Parietal lobe (tissue), 1 donor: Measurements from ENCODE around the gene C14orf39. TPM values are rescaled to one million over a fixed set of nuclear protein-coding genes. Genes with fewer than 3 reads are reported as not detected.

Experiments
- total RNA-seq: library from RNA; depleted of rRNA; stranded (reverse); fragments of >200 nt; gene quantifications from one replicate; pipeline ENCODE4 v1.2.3, GENCODE V29; 2014

The C14orf39 gene, protein sequence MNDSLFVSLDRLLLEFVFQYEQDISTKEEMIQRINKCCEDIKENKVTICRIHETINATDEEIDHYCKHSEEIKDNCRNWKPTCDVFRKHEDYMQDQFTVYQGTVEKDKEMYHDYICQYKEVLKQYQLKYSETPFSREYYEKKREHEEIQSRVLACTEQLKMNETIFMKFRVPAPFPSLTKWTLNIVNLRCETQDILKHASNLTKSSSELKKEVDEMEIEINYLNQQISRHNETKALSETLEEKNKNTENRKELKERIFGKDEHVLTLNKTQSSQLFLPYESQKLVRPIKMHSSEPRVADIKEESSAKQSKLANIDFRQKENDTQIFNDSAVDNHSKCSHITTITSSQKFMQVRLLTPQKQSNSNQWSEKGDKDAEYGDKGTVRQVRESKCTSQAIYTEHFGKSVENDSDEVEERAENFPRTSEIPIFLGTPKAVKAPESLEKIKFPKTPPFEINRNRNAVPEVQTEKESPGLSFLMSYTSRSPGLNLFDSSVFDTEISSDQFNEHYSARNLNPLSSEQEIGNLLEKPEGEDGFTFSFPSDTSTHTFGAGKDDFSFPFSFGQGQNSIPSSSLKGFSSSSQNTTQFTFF
- total RNA-seq: not detected

GRCh38 chr14:60485598-60486251 lies at the start of gene C14orf39:
Gene C14orf39 (minus strand): TSS chr14:60486063. CDS start chr14:60485078, 985 bp downstream.

DNA sequence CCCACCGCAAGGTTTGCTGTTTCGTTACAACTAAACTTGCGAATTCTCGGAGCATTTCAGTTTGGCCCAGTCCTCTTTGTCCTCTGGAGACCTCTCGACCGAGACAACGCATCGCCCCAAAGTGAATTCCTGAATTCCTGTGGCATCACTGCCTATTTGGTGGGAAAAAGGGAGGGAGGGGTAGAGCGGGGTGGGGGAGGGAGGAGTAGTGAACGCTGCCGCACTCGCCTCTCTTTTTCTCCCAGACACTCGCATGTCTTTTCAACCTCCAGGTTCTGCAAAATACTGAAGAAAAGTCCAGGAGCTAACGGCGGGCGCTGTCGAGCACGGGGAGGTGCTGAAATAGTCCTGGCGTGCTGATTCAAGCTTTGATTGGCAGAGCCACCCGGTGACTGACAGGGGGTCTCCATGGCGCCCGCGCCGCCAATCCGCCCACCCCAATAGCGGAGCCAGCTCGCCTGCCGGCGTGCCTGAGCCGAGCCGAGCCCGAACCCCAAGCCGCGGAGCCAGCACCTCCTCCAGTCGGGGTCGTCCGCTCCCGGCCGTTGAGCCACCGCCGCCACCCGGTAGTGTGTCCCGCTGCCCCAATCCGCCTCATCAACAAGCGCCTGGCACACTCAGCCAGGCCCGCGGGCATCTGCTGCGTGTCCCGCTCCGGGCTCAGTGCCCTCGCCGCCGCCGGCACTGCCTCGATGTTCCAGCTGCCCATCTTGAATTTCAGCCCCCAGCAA lies 23.0 kb upstream of the C14orf39 start, which contains the start of gene SIX6:
Gene SIX6, plus strand, starts transcription at position 440 of the 731 bp plus-strand sequence. Its CDS starts 253 bp downstream, at position 693.

Other genes starting within 250 kb of the C14orf39 start
- gene PPM1A, start 236.8 kb downstream of the C14orf39 start, total RNA-seq: 86.7 TPM
- not detected for gene SIX6, start 23.1 kb upstream of the C14orf39 start, total RNA-seq
- 0.31 TPM for gene SIX1, start 163.4 kb upstream of the C14orf39 start, total RNA-seq
- 0.31 TPM for gene SIX4, start 238.3 kb upstream of the C14orf39 start, total RNA-seq
- gene MNAT1, start 248.7 kb upstream of the C14orf39 start, total RNA-seq: 111 TPM